K562 (cell line): ENCODE data around the gene FSHR.

Experiments
- BACH1 ChIP-seq: fragments of 200-800 bp; sonication (Bioruptor generic); IDR thresholded peaks from 2 replicates; pipeline ENCODE4 v1.6.1; 2016; ENCODE audit warnings: missing genetic modification characterization, missing compliant biosample characterization
- CREB1 ChIP-seq, 2 experiments: sonication (generic) in 1 of 2; formaldehyde crosslinking in 1 of 2; IDR thresholded peaks; 2 replicates each; pipeline versions ENCODE4 v1.6.1 to v1.8.0; 2012 to 2022; ENCODE audit warnings: inconsistent platforms in 1 of 2, mild to moderate bottlenecking in 1 of 2, missing genetic modification reagents in 1 of 2, moderate library complexity in 1 of 2
- FOXP1 ChIP-seq: sonication (generic); formaldehyde crosslinking; IDR thresholded peaks from 2 replicates; pipeline ENCODE4 v1.8.0; 2022; ENCODE audit warnings: mild to moderate bottlenecking, missing genetic modification reagents
- GABPB2 ChIP-seq: fragments of 250-450 bp; sonication (Bioruptor Pico); conservative IDR thresholded peaks from 2 replicates; pipeline ENCODE4 v1.5.1; 2021; ENCODE audit warnings: mild to moderate bottlenecking
- POLR2AphosphoS5 ChIP-seq: IDR thresholded peaks from 2 replicates; pipeline ENCODE4 v1.6.1; 2011; ENCODE audit warnings: mild to moderate bottlenecking, low read depth, low read length, moderate library complexity; ENCODE audit not compliant: control insufficient read depth, insufficient read depth
- POLR2B ChIP-seq: fragments of 450-650 bp; IDR thresholded peaks from 2 replicates; pipeline ENCODE4 v1.6.1; 2018; ENCODE audit warnings: low read depth; ENCODE audit not compliant: partially characterized antibody
- RAD51 ChIP-seq: fragments of 450-650 bp; IDR thresholded peaks from 2 replicates; pipeline ENCODE4 v1.7.1; 2016; ENCODE audit warnings: low read depth, mild to moderate bottlenecking, borderline replicate concordance
- ZBTB17 ChIP-seq: fragments of 450-650 bp; formaldehyde crosslinking; IDR thresholded peaks from 2 replicates; pipeline ENCODE4 v1.4.0; 2020; ENCODE audit warnings: mild to moderate bottlenecking
- ZBTB8A ChIP-seq: fragments of 450-650 bp; IDR thresholded peaks from 2 replicates; pipeline ENCODE4 v1.6.1; 2018; ENCODE audit warnings: mild to moderate bottlenecking, moderate library complexity; ENCODE audit not compliant: partially characterized antibody
- TF ChIP-seq, protein P1 (sequence below), 3 experiments: IDR thresholded peaks in 2 of 3; conservative IDR thresholded peaks in 1 of 3; 2 replicates each; pipeline ENCODE4 v1.5.1; 2011 to 2012; ENCODE audit warnings: low read length in 3 of 3, mild to moderate bottlenecking in 3 of 3, control low read depth in 2 of 3, improper control_type of control experiment in 1 of 3, inconsistent platforms in 1 of 3, low read depth in 1 of 3, mixed read lengths in 1 of 3, moderate library complexity in 1 of 3; ENCODE audit not compliant: insufficient read depth in 2 of 3
- TF ChIP-seq, protein P2 (sequence below): fragments of 250-450 bp; sonication (Bioruptor Pico); IDR thresholded peaks from 2 replicates; pipeline ENCODE4 v1.9.0; 2021; ENCODE audit warnings: mild to moderate bottlenecking, inconsistent platforms
- TF ChIP-seq, protein P3 (sequence below): sonication (generic); formaldehyde crosslinking; IDR thresholded peaks from 2 replicates; pipeline ENCODE4 v1.5.0; 2020; ENCODE audit warnings: missing genetic modification reagents
- TF ChIP-seq, protein P4 (sequence below): fragments of 450-650 bp; IDR thresholded peaks from 2 replicates; pipeline ENCODE4 v1.6.1; 2016; ENCODE audit warnings: low read depth, mild to moderate bottlenecking, moderate library complexity

DNA sequence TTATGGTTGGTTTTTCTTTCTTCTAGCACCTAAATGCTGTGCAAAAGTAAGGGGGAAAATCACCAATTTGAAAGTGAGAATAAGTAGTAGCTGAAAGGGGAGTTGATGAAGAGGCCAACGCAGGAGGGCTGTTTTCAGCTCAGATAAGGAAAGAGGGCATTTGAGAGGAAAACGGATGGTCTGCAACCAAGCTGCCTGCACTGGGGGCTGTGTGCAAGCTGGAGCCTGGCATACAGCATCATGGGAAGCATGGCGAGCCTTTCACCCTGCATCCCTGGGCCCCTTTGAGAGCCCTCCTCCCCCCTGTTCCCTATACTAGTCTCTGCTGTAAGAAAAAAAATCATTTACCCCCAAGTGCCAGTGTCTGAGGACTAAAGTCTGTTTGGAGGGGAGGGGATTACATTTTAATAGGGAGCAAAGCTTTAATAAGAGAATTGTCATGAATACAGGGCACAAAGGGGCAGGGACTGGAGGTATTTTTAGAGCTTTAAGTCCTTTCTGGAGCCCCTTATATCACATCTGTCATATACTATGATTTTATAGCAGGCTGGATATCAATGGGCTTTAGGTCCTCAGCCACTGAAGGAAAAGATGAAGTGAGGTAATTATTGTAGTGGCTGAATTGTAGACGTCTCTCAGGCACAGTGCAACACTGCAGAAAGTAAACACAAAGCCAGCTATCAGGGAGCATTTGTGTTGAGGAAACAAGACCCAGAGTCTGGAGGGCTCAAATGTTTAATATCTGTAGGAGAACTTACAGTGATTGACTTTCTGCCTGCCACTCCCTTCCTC, 120.7 kb downstream of the FSHR start:
- TF ChIP-seq RAD51 (no peak), POLR2AphosphoS5 (no peak), FOXP1 (CRISPR knock-in tag) (no peak), POLR2B (no peak), CREB1 (IDR thresholded peaks at IDR 0.05) (no peak), CREB1 (CRISPR knock-in tag; IDR thresholded peaks at IDR 0.05) (no peak), BACH1 (tag) (no peak), ZBTB17 (CRISPR knock-in tag) (no peak), ZBTB8A (no peak), GABPB2 (no peak)
- TF ChIP-seq, protein P1, sequence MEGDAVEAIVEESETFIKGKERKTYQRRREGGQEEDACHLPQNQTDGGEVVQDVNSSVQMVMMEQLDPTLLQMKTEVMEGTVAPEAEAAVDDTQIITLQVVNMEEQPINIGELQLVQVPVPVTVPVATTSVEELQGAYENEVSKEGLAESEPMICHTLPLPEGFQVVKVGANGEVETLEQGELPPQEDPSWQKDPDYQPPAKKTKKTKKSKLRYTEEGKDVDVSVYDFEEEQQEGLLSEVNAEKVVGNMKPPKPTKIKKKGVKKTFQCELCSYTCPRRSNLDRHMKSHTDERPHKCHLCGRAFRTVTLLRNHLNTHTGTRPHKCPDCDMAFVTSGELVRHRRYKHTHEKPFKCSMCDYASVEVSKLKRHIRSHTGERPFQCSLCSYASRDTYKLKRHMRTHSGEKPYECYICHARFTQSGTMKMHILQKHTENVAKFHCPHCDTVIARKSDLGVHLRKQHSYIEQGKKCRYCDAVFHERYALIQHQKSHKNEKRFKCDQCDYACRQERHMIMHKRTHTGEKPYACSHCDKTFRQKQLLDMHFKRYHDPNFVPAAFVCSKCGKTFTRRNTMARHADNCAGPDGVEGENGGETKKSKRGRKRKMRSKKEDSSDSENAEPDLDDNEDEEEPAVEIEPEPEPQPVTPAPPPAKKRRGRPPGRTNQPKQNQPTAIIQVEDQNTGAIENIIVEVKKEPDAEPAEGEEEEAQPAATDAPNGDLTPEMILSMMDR (IDR thresholded peaks at IDR 0.05 in 2 of 3, conservative IDR thresholded peaks at IDR 0.05 in 1 of 3; ENCODE audit: insufficient read depth in 2 of 3, low read depth in 1 of 3, low read length in 3 of 3) = no peak
- TF ChIP-seq, protein P2, sequence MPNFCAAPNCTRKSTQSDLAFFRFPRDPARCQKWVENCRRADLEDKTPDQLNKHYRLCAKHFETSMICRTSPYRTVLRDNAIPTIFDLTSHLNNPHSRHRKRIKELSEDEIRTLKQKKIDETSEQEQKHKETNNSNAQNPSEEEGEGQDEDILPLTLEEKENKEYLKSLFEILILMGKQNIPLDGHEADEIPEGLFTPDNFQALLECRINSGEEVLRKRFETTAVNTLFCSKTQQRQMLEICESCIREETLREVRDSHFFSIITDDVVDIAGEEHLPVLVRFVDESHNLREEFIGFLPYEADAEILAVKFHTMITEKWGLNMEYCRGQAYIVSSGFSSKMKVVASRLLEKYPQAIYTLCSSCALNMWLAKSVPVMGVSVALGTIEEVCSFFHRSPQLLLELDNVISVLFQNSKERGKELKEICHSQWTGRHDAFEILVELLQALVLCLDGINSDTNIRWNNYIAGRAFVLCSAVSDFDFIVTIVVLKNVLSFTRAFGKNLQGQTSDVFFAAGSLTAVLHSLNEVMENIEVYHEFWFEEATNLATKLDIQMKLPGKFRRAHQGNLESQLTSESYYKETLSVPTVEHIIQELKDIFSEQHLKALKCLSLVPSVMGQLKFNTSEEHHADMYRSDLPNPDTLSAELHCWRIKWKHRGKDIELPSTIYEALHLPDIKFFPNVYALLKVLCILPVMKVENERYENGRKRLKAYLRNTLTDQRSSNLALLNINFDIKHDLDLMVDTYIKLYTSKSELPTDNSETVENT (CRISPR knock-in tag) = no peak
- TF ChIP-seq, protein P3, sequence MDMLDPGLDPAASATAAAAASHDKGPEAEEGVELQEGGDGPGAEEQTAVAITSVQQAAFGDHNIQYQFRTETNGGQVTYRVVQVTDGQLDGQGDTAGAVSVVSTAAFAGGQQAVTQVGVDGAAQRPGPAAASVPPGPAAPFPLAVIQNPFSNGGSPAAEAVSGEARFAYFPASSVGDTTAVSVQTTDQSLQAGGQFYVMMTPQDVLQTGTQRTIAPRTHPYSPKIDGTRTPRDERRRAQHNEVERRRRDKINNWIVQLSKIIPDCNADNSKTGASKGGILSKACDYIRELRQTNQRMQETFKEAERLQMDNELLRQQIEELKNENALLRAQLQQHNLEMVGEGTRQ (CRISPR knock-in tag) = no peak
- TF ChIP-seq, protein P4, sequence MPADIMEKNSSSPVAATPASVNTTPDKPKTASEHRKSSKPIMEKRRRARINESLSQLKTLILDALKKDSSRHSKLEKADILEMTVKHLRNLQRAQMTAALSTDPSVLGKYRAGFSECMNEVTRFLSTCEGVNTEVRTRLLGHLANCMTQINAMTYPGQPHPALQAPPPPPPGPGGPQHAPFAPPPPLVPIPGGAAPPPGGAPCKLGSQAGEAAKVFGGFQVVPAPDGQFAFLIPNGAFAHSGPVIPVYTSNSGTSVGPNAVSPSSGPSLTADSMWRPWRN = no peak
